ENCODE measurements around the gene ENO1.
A peak's percentile ranks its signal among the peaks of the same experiment; 100 is the strongest.
"Not testable (repeated sequence)": the region's sequence is repeated elsewhere in the genome, so short reads cannot be mapped to it uniquely, and the experiment has no call there.

Gene ENO1

GRCh38 chr1:8903908-8904650 is 25.6 kb upstream of the ENO1 start:
- no peaks in the 10 kb centered on the region for H3K27me3 Mint-ChIP-seq
- no peak for DNase-seq
- peaks cover 68% of the 10 kb centered on the region for H3K4me1 Mint-ChIP-seq
- no peak overlapping the region for H3K4me3 Mint-ChIP-seq
- H3K9me3 Mint-ChIP-seq = no peaks in the 10 kb centered on the region
- H3K36me3 Mint-ChIP-seq (ENCODE audit: low read depth) = peaks cover 10% of the 10 kb centered on the region
- peak overlapping the region; percentile 13 for H3K27ac Mint-ChIP-seq
- ATAC-seq = no peak

GRCh38 chr1:8903410-8903809 is 24.9 kb upstream of the ENO1 start:
- Mint-ChIP-seq H3K27ac (peak overlapping the region; percentile 13), H3K27me3 (no peaks in the 10 kb centered on the region), H3K9me3 (no peaks in the 10 kb centered on the region), H3K4me1 (peaks cover 71% of the 10 kb centered on the region), H3K36me3 (ENCODE audit: low read depth) (peaks cover 14% of the 10 kb centered on the region), H3K4me3 (no peak overlapping the region)
- no peak for DNase-seq
- no peak for ATAC-seq

- peak overlapping the region; percentile 7 for H3K27ac Mint-ChIP-seq
Measured at GRCh38 chr1:8902765-8903164, 24.3 kb upstream of the ENO1 start.

GRCh38 chr1:8900684-8901083 is 22.2 kb upstream of the ENO1 start:
- not testable (repeated sequence) for H3K27me3 Mint-ChIP-seq; H3K4me3 Mint-ChIP-seq; H3K9me3 Mint-ChIP-seq; DNase-seq; ATAC-seq; H3K36me3 Mint-ChIP-seq (ENCODE audit: low read depth)
- Mint-ChIP-seq H3K27ac (peak overlapping the region; percentile 95), H3K4me1 (peaks cover 57% of the 10 kb centered on the region)

More at GRCh38 chr1:8902765-8903164, 24.3 kb upstream of the ENO1 start:
- Mint-ChIP-seq H3K36me3 (ENCODE audit: low read depth) (peaks cover 13% of the 10 kb centered on the region), H3K9me3 (no peaks in the 10 kb centered on the region), H3K4me1 (peaks cover 70% of the 10 kb centered on the region), H3K4me3 (no peak overlapping the region), H3K27me3 (no peaks in the 10 kb centered on the region)
- DNase-seq (no peak), ATAC-seq (no peak)

- no peaks in the 10 kb centered on the region for H3K27me3 Mint-ChIP-seq
- H3K27ac Mint-ChIP-seq = peak overlapping the region; percentile 95
- no peaks in the 10 kb centered on the region for H3K9me3 Mint-ChIP-seq
- peaks cover 5% of the 10 kb centered on the region for H3K36me3 Mint-ChIP-seq (ENCODE audit: low read depth)
- peak overlapping the region; percentile 19 for H3K4me3 Mint-ChIP-seq
- peaks cover 54% of the 10 kb centered on the region for H3K4me1 Mint-ChIP-seq
- ATAC-seq (no peak), DNase-seq (no peak)
Measured at GRCh38 chr1:8899046-8899445, 20.6 kb upstream of the ENO1 start.

GRCh38 chr1:8898418-8898817 is 19.9 kb upstream of the ENO1 start:
- H3K27me3 Mint-ChIP-seq; ATAC-seq; H3K9me3 Mint-ChIP-seq; H3K36me3 Mint-ChIP-seq (ENCODE audit: low read depth); DNase-seq: not testable (repeated sequence)
- H3K27ac Mint-ChIP-seq = peak overlapping the region; percentile 95
- H3K4me3 Mint-ChIP-seq = peak overlapping the region; percentile 19
- peaks cover 52% of the 10 kb centered on the region for H3K4me1 Mint-ChIP-seq

- DNase-seq; H3K36me3 Mint-ChIP-seq (ENCODE audit: low read depth); H3K4me3 Mint-ChIP-seq; H3K9me3 Mint-ChIP-seq; H3K27me3 Mint-ChIP-seq; ATAC-seq; H3K27ac Mint-ChIP-seq: not testable (repeated sequence)
- H3K4me1 Mint-ChIP-seq = peaks cover 45% of the 10 kb centered on the region
Measured at GRCh38 chr1:8897505-8897904, 19.0 kb upstream of the ENO1 start.

- H3K9me3 Mint-ChIP-seq; DNase-seq; H3K27ac Mint-ChIP-seq; H3K27me3 Mint-ChIP-seq; H3K4me3 Mint-ChIP-seq; ATAC-seq; H3K36me3 Mint-ChIP-seq (ENCODE audit: low read depth): not testable (repeated sequence)
- peaks cover 41% of the 10 kb centered on the region for H3K4me1 Mint-ChIP-seq
Measured at GRCh38 chr1:8896775-8897174, 18.3 kb upstream of the ENO1 start.

- Mint-ChIP-seq H3K36me3 (ENCODE audit: low read depth) (no peaks in the 10 kb centered on the region), H3K4me1 (peaks cover 12% of the 10 kb centered on the region), H3K4me3 (no peak overlapping the region), H3K27ac (no peak overlapping the region), H3K9me3 (no peaks in the 10 kb centered on the region), H3K27me3 (no peaks in the 10 kb centered on the region)
- no peak for ATAC-seq
- no peak for DNase-seq
Measured at GRCh38 chr1:8892026-8892425, 13.5 kb upstream of the ENO1 start.

GRCh38 chr1:8891401-8891800 is 12.9 kb upstream of the ENO1 start:
- no peaks in the 10 kb centered on the region for H3K9me3 Mint-ChIP-seq
- no peak overlapping the region for H3K4me3 Mint-ChIP-seq
- H3K36me3 Mint-ChIP-seq (ENCODE audit: low read depth) = no peaks in the 10 kb centered on the region
- H3K27ac Mint-ChIP-seq = no peak overlapping the region
- no peak for ATAC-seq
- peaks cover 12% of the 10 kb centered on the region for H3K4me1 Mint-ChIP-seq
- no peak for DNase-seq
- H3K27me3 Mint-ChIP-seq = no peaks in the 10 kb centered on the region

GRCh38 chr1:8889925-8890785 is 11.7 kb upstream of the ENO1 start:
- ATAC-seq = no peak
- Mint-ChIP-seq H3K27ac (no peak overlapping the region), H3K4me3 (no peak overlapping the region), H3K4me1 (peaks cover 12% of the 10 kb centered on the region), H3K36me3 (ENCODE audit: low read depth) (no peaks in the 10 kb centered on the region), H3K27me3 (no peaks in the 10 kb centered on the region), H3K9me3 (no peaks in the 10 kb centered on the region)
- no peak for DNase-seq

GRCh38 chr1:8889103-8889846 is 10.8 kb upstream of the ENO1 start:
- ATAC-seq = no peak
- no peaks in the 10 kb centered on the region for H3K36me3 Mint-ChIP-seq (ENCODE audit: low read depth)
- no peak overlapping the region for H3K4me3 Mint-ChIP-seq
- peaks cover 9% of the 10 kb centered on the region for H3K4me1 Mint-ChIP-seq
- no peaks in the 10 kb centered on the region for H3K9me3 Mint-ChIP-seq
- H3K27ac Mint-ChIP-seq = no peak overlapping the region
- H3K27me3 Mint-ChIP-seq = no peaks in the 10 kb centered on the region
- no peak for DNase-seq

- ATAC-seq (no peak), DNase-seq (no peak)
- Mint-ChIP-seq H3K4me1 (peaks cover 4% of the 10 kb centered on the region), H3K27me3 (no peaks in the 10 kb centered on the region), H3K9me3 (no peaks in the 10 kb centered on the region), H3K4me3 (no peak overlapping the region), H3K36me3 (ENCODE audit: low read depth) (no peaks in the 10 kb centered on the region), H3K27ac (no peak overlapping the region)
Measured at GRCh38 chr1:8886589-8886988, 8.1 kb upstream of the ENO1 start.

GRCh38 chr1:8886031-8886524 is 7.6 kb upstream of the ENO1 start:
- not testable (repeated sequence) for DNase-seq; ATAC-seq; H3K27ac Mint-ChIP-seq; H3K36me3 Mint-ChIP-seq (ENCODE audit: low read depth); H3K4me1 Mint-ChIP-seq; H3K4me3 Mint-ChIP-seq; H3K27me3 Mint-ChIP-seq; H3K9me3 Mint-ChIP-seq

Data from activated naive CD8-positive, alpha-beta T cell treated with anti-CD3 and anti-CD28 coated beads, Interleukin-2, amount 50 U/mL, for 24 hours (primary cell).